DND-41 (cell line): ENCODE measurements around the gene B3GALT6.

Experiments
- CTCF ChIP-seq: IDR thresholded peaks from 2 replicates; pipeline ENCODE4 v1.5.1; 2012; ENCODE audit warnings: borderline replicate concordance, low read length, moderate library complexity, mild to moderate bottlenecking; ENCODE audit not compliant: poor library complexity, severe bottlenecking; ENCODE audit errors: extremely low read depth
- EZH2 ChIP-seq: IDR thresholded peaks from 3 replicates; pipeline ENCODE4 v1.6.1; 2012; ENCODE audit warnings: borderline replicate concordance, low read depth, mild to moderate bottlenecking, moderate library complexity, low read length, inconsistent platforms; ENCODE audit not compliant: severe bottlenecking

DNA sequence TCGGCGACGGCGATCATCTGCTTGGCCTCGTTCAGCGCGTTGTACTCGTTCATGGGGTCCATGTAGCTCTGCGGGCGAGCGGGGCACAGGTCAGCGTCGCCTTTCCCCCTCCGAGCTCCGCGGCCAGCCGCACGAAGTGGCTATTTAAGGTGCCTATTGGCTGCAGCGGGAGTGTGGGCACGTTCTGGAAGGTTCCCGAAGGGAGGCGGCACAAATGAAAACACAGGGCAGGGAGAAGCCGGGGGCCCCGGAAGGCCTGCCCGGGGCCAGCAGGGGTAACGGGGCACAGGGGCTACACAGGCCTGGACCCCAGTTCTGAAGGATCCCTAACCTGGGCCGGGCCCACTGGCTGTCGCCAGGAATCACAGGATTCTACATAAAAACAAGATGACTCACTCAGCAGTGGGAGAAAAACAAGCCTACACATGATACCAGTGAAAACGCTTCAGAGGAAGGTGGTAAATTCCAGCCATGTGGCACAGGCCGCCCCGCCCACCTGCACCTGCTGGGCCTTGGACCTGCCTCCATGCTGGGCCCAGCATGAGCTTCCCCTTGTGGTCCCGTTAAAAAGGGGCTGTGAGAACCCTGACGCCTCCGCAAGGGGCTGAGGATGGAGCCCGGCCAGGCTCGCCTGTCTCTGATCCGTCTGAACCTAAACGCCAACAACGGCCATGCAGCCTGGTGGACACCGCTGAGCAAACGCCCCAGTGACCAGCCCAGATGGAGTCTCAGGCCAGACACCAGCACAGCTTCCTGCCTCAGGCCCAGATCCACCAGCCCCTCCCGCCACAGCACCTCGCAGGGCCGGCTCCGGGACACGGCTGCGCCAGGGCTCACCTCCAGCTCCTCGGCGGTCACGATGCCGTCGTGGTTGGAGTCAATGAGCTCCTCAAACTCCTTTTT, 14.2 kb upstream of the B3GALT6 start:
- TF ChIP-seq CTCF (no peak), EZH2 (no peak)
